Mucosa of stomach (tissue), 1 donor: ENCODE measurements around the gene HSBP1L1.

Experiments
- H3K27me3 ChIP-seq: one replicate; pipeline ENCODE4 v1.7.0; 2013; ENCODE audit warnings: mild to moderate bottlenecking, low read length; ENCODE audit not compliant: control insufficient read depth, insufficient read depth
- H3K36me3 ChIP-seq: one replicate; pipeline ENCODE4 v1.7.0; 2013; ENCODE audit warnings: low read length; ENCODE audit not compliant: control insufficient read depth, insufficient read depth
- H3K4me1 ChIP-seq: one replicate; pipeline ENCODE4 v1.7.0; 2013; ENCODE audit warnings: mild to moderate bottlenecking, low read length; ENCODE audit not compliant: control insufficient read depth, insufficient read depth
- H3K4me3 ChIP-seq: one replicate; pipeline ENCODE4 v1.7.0; 2013; ENCODE audit warnings: low read length
- H3K9ac ChIP-seq: one replicate; pipeline ENCODE4 v1.7.0; 2013; ENCODE audit warnings: mild to moderate bottlenecking, low read length, moderate library complexity
- H3K9me3 ChIP-seq: one replicate; pipeline ENCODE4 v1.7.0; 2013; ENCODE audit warnings: mild to moderate bottlenecking, low read length, moderate library complexity; ENCODE audit not compliant: control insufficient read depth
- donor health status: Pancreatic carcinoma.

The HSBP1L1 gene

DNA sequence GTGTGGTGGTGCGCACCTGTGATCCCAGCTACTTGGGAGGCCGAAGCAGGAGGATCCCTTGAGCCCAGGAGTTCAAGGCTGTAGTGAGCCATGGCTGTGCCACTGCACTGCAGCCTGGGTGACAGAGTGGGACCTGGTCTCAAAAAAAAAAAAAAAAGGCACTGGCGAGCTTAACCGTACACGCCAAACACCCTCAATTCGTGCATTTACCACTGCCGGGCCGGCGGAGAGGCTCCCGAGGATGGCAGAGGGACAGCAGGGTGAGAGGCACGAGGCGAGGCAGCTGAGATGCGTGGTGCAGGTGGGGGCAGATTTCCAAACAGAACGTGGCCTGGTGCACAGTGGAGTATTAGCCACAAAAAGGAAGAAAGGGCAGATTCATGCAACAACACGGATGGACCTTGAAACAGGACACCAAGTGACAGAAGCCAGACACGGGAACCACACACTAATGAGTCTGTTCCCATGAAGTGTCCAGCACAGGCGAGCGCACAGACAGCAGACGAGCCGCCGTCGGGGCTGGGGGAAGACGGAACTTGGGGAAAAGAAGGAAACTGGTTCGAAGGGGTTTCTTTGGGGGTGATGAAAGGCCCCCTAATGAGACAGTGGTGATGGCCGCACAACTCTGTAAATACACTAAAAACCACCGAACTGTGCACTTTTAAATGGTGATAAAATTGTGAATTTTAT lies 40.4 kb upstream of the HSBP1L1 start:
- no peaks in the 10 kb centered on the region for H3K27me3 ChIP-seq
- no peak overlapping the region for H3K9ac ChIP-seq
- peaks cover 2% of the 10 kb centered on the region for H3K9me3 ChIP-seq
- H3K4me1 ChIP-seq: no peaks in the 10 kb centered on the region
- H3K4me3 ChIP-seq: no peak overlapping the region
- H3K36me3 ChIP-seq: peaks cover 8% of the 10 kb centered on the region

DNA sequence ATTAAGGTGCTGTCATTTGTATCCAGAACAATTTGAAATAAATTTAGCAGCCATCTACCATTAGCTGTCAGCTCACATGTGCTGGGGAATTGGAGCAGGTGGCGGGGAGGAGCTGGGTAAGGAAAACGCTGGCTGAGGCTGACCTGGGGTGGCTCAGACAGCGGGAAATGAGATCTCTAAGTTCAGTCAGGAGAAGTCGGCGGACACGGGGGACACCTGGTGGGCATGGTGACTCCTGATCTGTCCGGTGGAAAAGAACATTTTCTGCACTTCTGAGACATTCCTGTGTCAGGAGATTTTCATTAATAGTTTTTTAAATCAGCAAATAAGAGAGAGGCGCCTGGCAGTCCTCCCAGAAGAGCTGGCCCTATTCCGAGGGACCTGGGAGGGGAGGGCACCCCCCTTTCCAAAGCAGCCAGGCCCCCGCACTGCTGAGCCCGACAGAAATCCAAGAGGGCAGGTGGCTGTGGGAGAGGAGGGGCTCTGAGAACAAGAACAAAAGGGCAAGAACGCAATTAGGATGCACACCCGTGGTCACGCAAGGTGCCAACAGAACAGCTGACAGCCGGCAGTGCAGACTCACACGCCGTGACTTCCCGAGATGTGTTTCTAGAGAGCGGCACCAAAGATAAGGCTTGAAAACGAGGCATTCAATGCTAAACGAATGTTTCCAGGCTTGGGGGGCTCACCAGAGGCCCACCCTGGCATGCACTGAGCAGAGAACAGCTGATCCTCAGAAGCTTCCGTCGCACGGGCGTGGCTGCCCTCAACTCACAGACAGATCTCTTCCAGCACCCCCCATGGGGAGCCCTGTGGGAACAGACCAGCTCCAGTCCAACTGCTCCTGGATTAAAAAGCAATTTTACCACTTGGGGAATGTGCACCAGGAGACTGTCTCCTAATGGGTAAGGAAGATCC lies 39.4 kb upstream of the HSBP1L1 start:
- H3K9ac ChIP-seq: no peak overlapping the region
- H3K36me3 ChIP-seq: peaks cover 13% of the 10 kb centered on the region
- H3K9me3 ChIP-seq: peaks cover 5% of the 10 kb centered on the region
- H3K4me1 ChIP-seq: no peaks in the 10 kb centered on the region
- no peaks in the 10 kb centered on the region for H3K27me3 ChIP-seq
- no peak overlapping the region for H3K4me3 ChIP-seq

GRCh38 chr18:79926306-79926705 lies 38.1 kb upstream of the HSBP1L1 start:
- Histone ChIP-seq H3K9me3 (peaks cover 5% of the 10 kb centered on the region), H3K27me3 (no peaks in the 10 kb centered on the region), H3K4me1 (no peaks in the 10 kb centered on the region), H3K36me3 (peaks cover 13% of the 10 kb centered on the region), H3K9ac (no peak overlapping the region), H3K4me3 (no peak overlapping the region)

- Histone ChIP-seq H3K9ac (no peak overlapping the region), H3K9me3 (peaks cover 5% of the 10 kb centered on the region), H3K4me3 (no peak overlapping the region)
Measured at GRCh38 chr18:79926715-79927606, 37.5 kb upstream of the HSBP1L1 start.

DNA sequence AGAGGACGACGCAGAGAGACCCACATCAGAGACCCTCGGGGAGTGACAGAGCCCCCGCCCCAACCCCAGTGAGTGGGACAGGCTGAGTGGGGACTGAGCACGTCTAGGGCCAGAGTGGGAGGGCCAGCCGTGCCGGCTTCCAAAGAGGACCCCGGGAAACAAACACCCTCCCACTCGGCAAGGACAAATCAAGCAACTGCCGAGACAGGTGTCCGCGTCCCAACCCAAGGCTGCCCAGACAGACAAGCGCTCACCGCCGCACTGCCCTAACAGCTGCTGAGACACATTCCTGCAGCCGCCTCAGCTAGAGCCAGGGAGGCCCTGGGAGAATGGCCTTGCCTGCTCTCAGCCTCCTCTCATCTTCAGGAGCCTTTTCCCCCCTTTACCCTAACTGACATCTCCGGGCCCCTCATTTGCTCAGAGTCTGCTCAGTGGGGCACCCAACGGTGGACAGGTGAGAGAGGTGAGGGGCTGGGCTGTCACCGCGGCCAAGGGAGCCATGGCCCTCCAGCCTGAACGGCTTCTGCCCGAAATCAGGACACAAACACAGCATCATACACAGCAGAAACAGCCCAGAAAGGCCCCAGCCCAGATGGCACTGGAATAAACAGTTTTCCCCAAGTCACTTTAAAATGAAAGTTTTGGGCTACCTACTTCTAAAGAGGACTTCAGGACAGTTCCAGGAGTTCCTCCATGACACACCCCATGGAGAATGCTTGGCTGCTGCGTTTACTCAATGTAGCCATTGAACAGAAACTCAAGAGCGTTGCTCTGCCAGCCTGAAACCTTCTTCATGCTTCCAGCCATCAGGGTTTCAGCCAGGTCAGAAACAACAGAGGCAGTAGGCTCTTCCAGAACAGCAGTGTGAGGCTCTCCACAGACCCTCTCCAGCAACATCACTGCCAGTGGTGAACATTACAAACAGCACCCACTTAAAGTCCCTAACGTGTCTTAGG lies 36.6 kb upstream of the HSBP1L1 start:
- no peak overlapping the region for H3K4me3 ChIP-seq
- H3K9ac ChIP-seq: no peak overlapping the region
- H3K27me3 ChIP-seq: no peaks in the 10 kb centered on the region
- peaks cover 5% of the 10 kb centered on the region for H3K9me3 ChIP-seq
- H3K4me1 ChIP-seq: no peaks in the 10 kb centered on the region
- H3K36me3 ChIP-seq: peaks cover 13% of the 10 kb centered on the region

More at GRCh38 chr18:79926715-79927606, 37.5 kb upstream of the HSBP1L1 start:
- Histone ChIP-seq H3K27me3 (no peaks in the 10 kb centered on the region), H3K4me1 (no peaks in the 10 kb centered on the region), H3K36me3 (peaks cover 13% of the 10 kb centered on the region)

- no peaks in the 10 kb centered on the region for H3K27me3 ChIP-seq
- H3K9ac ChIP-seq: no peak overlapping the region
- H3K4me1 ChIP-seq: no peaks in the 10 kb centered on the region
- peaks cover 13% of the 10 kb centered on the region for H3K36me3 ChIP-seq
- peaks cover 5% of the 10 kb centered on the region for H3K9me3 ChIP-seq
- H3K4me3 ChIP-seq: no peak overlapping the region
Measured at GRCh38 chr18:79928563-79928960, 35.9 kb upstream of the HSBP1L1 start.

GRCh38 chr18:79930020-79930642 lies 34.3 kb upstream of the HSBP1L1 start:
- Histone ChIP-seq H3K9me3 (peaks cover 5% of the 10 kb centered on the region), H3K4me1 (peaks cover 8% of the 10 kb centered on the region), H3K27me3 (no peaks in the 10 kb centered on the region), H3K4me3 (no peak overlapping the region), H3K36me3 (peaks cover 13% of the 10 kb centered on the region), H3K9ac (no peak overlapping the region)

DNA sequence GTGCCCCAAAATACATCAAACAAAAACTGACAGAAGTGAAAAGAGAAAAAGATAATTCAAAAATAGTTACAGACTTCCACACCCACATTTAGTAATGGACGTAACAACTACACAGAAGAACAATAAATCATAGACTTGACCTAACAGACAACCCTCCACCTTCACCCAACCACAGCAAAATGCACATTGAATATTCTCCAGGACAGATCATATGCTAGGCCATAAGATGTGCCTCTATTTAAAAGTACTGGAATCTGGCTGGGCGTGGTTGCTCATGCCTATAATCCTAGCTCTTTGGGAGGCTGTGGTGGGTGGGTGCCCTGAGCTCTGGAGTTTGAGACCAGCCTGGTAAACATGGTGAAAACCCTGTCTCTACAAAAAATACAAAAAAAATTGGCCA lies 33.0 kb upstream of the HSBP1L1 start:
- H3K4me3 ChIP-seq: no peak overlapping the region
- peaks cover 12% of the 10 kb centered on the region for H3K4me1 ChIP-seq
- no peak overlapping the region for H3K9ac ChIP-seq
- peaks cover 13% of the 10 kb centered on the region for H3K36me3 ChIP-seq
- no peaks in the 10 kb centered on the region for H3K27me3 ChIP-seq
- peaks cover 5% of the 10 kb centered on the region for H3K9me3 ChIP-seq

DNA sequence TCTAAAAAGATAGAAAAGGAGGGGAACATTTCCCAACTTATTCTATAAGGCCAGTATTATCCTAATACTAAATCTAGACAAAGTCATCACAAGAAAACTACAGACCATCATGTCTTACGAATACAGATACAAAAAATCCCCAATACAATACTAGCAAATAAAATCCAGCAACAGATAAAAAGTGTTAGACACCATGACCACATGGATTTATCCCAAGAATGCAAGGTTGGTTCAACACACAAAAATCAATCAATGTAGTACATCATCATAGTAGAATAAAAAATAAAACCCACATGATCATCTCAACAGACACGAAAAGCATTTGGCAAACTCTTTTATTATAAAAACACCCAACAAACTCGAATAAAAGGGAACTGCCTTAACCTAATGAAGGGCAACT lies 31.5 kb upstream of the HSBP1L1 start:
- H3K27me3 ChIP-seq: no peaks in the 10 kb centered on the region
- no peak overlapping the region for H3K9ac ChIP-seq
- H3K36me3 ChIP-seq: peaks cover 12% of the 10 kb centered on the region
- peaks cover 5% of the 10 kb centered on the region for H3K9me3 ChIP-seq
- H3K4me1 ChIP-seq: peaks cover 12% of the 10 kb centered on the region
- H3K4me3 ChIP-seq: no peak overlapping the region

DNA sequence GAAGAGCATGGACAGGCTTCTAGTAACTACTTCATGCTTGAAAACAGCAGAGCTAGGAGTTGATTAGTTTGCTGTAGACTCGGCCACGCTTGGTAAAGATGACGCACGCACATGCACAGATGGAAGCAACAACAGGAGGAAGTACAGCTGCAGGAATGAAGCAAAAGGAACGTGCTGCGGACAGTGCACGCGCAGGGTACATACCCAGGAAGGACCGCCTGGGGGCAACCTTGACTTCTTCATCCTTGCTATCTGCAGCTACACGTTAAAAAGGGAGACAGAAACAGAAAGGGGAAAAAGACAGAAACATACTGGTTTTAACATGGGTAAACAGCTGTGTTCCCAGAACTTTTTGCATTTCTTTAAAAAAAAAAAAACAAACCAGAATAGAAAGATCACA lies 30.7 kb upstream of the HSBP1L1 start:
- H3K9me3 ChIP-seq: peaks cover 5% of the 10 kb centered on the region
- no peaks in the 10 kb centered on the region for H3K27me3 ChIP-seq
- H3K9ac ChIP-seq: no peak overlapping the region
- H3K36me3 ChIP-seq: peaks cover 7% of the 10 kb centered on the region
- peaks cover 12% of the 10 kb centered on the region for H3K4me1 ChIP-seq
- H3K4me3 ChIP-seq: no peak overlapping the region
